ENCODE results near the gene CWC25. TPM values are rescaled to one million over a fixed set of nuclear protein-coding genes. Genes with fewer than 3 reads are reported as not detected.
A peak's percentile ranks its signal among the peaks of the same experiment; 100 is the strongest.

Gene CWC25
- total and polyA plus RNA-seq, 2 of the 13 experiments (the other 11 are each of a cell fraction or from before 2014, with no cell fraction given), result 15.6 to 22.7 TPM

- peak; percentile 46 for TF ChIP-seq CTCF (CRISPR knock-in tag; IDR thresholded peaks at IDR 0.05)
- peak; percentile 61 for TF ChIP-seq NCOA2 (CRISPR knock-in tag; IDR thresholded peaks at IDR 0.05)
- TF ChIP-seq FOXK2 (IDR thresholded peaks at IDR 0.05), result 0 out of 2 replicates have a peak, but pooled peaks have one; percentile 65
- TF ChIP-seq ZNF407 (CRISPR knock-in tag; IDR thresholded peaks at IDR 0.05; ENCODE audit: not compliant biosample characterization), result no peak
- no peak; the same call in none of the 2 replicates for TF ChIP-seq TBX3 (IDR thresholded peaks at IDR 0.05; ENCODE audit: borderline replicate concordance)
- peak; percentile 86; the same call in 1 of the 2 replicates for TF ChIP-seq ZNF784 (CRISPR knock-in tag; IDR thresholded peaks at IDR 0.05; ENCODE audit: borderline replicate concordance)
- TF ChIP-seq ATM (IDR thresholded peaks at IDR 0.05; ENCODE audit: borderline replicate concordance), result no peak
- TF ChIP-seq RERE (CRISPR knock-in tag; IDR thresholded peaks at IDR 0.05; ENCODE audit: low read depth), result peak; percentile 55; the same call in 1 of the 2 replicates
- TF ChIP-seq DNMT3B (CRISPR knock-in tag; conservative IDR thresholded peaks at IDR 0.05), result no peak; the same call in 1 of the 2 replicates
- TF ChIP-seq MLLT10 (CRISPR knock-in tag; IDR thresholded peaks at IDR 0.05), result no peak
- TF ChIP-seq ZNF350 (CRISPR knock-in tag; IDR thresholded peaks at IDR 0.05; ENCODE audit: borderline replicate concordance, low read depth), result peak; percentile 90; the same call in 1 of the 2 replicates
- TF ChIP-seq ZNF629 (CRISPR knock-in tag; conservative IDR thresholded peaks at IDR 0.05), result no peak; the same call in 1 of the 2 replicates
These were observed 72.6 kb downstream of the CWC25 start, which contains the start of gene PSMB3 (continued) for GRCh38 chr17:38752308-38753070.

Data from HepG2 (cell line).